Thymus (tissue), 11 donors: Measurements from ENCODE around the gene ARL8A. TPM values are rescaled to one million over a fixed set of nuclear protein-coding genes. Genes with fewer than 3 reads are reported as not detected.
"Not testable (repeated sequence)": the region's sequence is repeated elsewhere in the genome, so short reads cannot be mapped to it uniquely, and the experiment has no call there.

Experiments
- DNase-seq, 9 donors: peaks; one replicate each; pipeline ENCODE4 v3.0.0-alpha.2; 2013; ENCODE audit warnings: low spot score in 9 of 9, low read depth in 6 of 9, missing footprints in 1 of 9
- H3K27ac ChIP-seq, 2 donors: one replicate each; pipeline ENCODE4 v1.5.1; 2013; ENCODE audit warnings: control low read depth in 1 of 2, low read depth in 1 of 2, low read length in 1 of 2, mild to moderate bottlenecking in 1 of 2, moderate library complexity in 1 of 2
- H3K27me3 ChIP-seq, 2 donors: one replicate each; pipeline ENCODE4 v1.5.1; 2013; ENCODE audit warnings: low read length in 1 of 2; ENCODE audit not compliant: control insufficient read depth in 2 of 2, insufficient read depth in 1 of 2
- H3K36me3 ChIP-seq, 2 donors: one replicate each; pipeline ENCODE4 v1.5.1; 2013; ENCODE audit warnings: low read length in 1 of 2, mild to moderate bottlenecking in 1 of 2, moderate library complexity in 1 of 2; ENCODE audit not compliant: control insufficient read depth in 2 of 2, insufficient read depth in 2 of 2
- H3K4me1 ChIP-seq, 2 donors: one replicate each; pipeline ENCODE4 v1.5.1; 2013; ENCODE audit warnings: low read length in 2 of 2; ENCODE audit not compliant: control insufficient read depth in 2 of 2, insufficient read depth in 2 of 2
- H3K4me3 ChIP-seq, 2 donors: one replicate each; pipeline ENCODE4 v1.5.1; 2013; ENCODE audit warnings: low read length in 2 of 2, control low read depth in 1 of 2, mild to moderate bottlenecking in 1 of 2
- H3K9me3 ChIP-seq, 2 donors: one replicate each; pipeline ENCODE4 v1.5.1; 2013; ENCODE audit warnings: low read length in 1 of 2, mild to moderate bottlenecking in 1 of 2; ENCODE audit not compliant: control insufficient read depth in 2 of 2, insufficient read depth in 1 of 2
- WGBS: extraction: QIAGEN DNeasy Blood & Tissue Kit; methylation state at CpG from one replicate; pipeline ENCODE4 v1.1.7; 2013; 5-methylcytosine and 5-hydroxymethylcytosine counted together
- polyA plus RNA-seq: library from polyadenylated mRNA; stranded (reverse); fragments of 200-250 nt; gene quantifications from one replicate; pipeline ENCODE4 v1.2.3, GENCODE V29; 2013
- total RNA-seq: library from RNA; stranded (reverse); fragments of 120-200 nt; gene quantifications from one replicate; pipeline ENCODE4 v1.2.4, GENCODE V29; 2013
- donor health status: healthy.

ARL8A gene
- total and polyA plus RNA-seq, 2 donors, result 16.7 to 29.5 TPM

DNA sequence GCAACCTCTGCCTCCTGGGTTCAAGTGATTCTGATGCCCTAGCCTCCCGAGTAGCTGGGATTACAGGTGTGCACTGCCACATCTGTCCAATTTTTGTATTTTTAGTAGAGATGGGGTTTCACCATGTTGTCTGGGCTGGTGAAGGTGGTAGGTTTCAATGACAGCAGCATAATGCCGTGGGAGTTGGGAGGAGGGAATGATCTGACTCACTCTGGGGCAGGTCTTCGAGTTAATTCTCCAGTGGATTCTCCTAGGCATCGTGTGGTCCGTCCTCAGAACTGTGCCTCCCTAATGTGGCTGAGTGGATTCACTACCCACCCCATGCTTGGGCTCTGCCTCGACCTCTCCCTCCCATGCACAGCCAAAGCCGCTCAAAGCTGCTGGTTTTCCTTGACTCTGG is 23.5 kb downstream of the ARL8A start:
- 90% methylated on average over 7 of the region's 7 CpGs for WGBS
- Histone ChIP-seq H3K4me1 (no peaks in the 10 kb centered on the region), H3K36me3 (no peaks in the 10 kb centered on the region), H3K9me3 (no peaks in the 10 kb centered on the region), H3K27ac (no peak overlapping the region), H3K27me3 (peaks cover 0 to 8% of the 10 kb centered on the region in 2 donors), H3K4me3 (no peak overlapping the region)
- no peak for DNase-seq

DNA sequence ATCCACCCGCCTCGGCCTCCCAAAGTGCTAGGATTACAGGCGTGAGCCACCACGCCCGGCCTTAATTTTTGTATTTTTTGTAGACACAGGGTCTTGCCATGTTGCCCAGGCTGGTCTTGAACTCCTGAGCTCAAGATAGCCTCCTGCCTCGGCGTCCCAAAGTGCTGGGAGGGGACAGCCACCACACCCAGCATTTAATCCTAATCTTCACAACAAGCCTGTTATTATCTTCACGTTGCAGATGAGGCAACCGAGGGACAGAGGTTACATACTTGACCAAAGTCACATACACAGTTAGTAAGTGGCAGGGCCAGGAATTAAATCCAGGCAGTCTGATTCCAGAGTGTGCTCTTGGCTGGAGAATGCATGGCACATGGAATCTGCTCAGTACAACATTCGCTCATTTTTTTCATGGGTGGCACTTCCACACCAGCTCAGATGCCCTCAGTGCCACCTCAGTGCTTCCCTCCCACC is 26.6 kb downstream of the ARL8A start:
- WGBS, result 92% methylated on average over 10 of the region's 10 CpGs
- Histone ChIP-seq H3K36me3 (no peaks in the 10 kb centered on the region), H3K27ac (no peak overlapping the region)

DNA sequence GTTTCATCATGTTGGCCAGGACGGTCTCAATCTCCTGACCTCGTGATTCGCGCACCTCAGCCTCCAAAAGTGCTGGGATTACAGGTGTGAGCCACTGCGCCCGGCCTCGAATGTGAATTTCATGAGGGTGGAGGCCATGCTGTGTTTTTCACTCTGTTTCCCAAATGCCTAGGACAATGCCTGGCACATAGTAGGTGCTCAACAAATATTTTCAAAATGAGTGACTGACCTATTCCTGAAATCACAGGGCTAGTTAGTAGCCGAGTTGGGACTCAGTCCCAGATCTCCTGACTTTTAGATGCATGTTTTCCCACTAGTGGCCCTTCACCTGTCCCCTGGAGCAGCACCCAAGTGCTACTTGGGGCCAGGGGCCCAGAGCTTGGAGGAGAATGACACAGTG is 28.2 kb downstream of the ARL8A start:
- DNase-seq, result no peak
- 98% methylated on average over 8 of the region's 8 CpGs for WGBS
- H3K27ac ChIP-seq, result no peak overlapping the region
- H3K27me3 ChIP-seq, result peaks cover 0 to 6% of the 10 kb centered on the region in 2 donors
- H3K36me3 ChIP-seq, result no peaks in the 10 kb centered on the region
- H3K4me1 ChIP-seq, result peaks cover 0 to 3% of the 10 kb centered on the region in 2 donors
- no peak overlapping the region for H3K4me3 ChIP-seq
- H3K9me3 ChIP-seq, result no peaks in the 10 kb centered on the region

More for the DNA sequence above, 26.6 kb downstream of the ARL8A start:
- Histone ChIP-seq H3K27me3 (peaks cover 0 to 7% of the 10 kb centered on the region in 2 donors), H3K4me1 (peaks cover 0 to 3% of the 10 kb centered on the region in 2 donors), H3K4me3 (no peak overlapping the region), H3K9me3 (no peaks in the 10 kb centered on the region)
- DNase-seq, result no peak

DNA sequence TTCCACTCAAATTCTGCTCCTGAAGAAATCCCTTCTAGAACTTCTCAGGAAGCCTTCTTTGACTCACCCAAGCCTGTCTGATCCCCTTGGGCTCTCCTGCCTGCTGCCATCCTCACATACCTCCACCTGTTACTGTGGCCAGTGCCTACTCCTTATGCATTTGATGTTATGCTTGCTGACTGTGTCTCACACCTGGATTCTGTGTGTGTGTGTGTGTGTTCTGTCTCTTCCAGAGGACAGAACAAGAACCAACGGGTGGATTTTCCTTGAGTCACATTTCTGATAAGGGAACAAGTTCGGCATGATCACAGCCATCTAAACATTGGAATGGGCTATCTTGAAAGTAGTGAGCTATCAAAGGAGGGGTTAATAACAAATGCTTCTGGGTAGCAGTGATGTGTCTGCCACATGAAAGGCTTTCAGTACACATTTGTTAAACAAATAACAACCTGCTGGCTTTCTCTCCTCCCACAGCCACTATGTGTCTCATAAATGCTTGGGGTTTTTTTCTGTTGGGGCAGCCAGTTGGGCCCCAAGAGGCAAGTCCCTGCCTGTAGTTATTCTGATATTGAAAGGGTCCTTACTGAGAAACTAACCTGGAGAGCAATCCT is 30.7 kb downstream of the ARL8A start:
- Histone ChIP-seq H3K4me3 (no peak overlapping the region), H3K36me3 (no peaks in the 10 kb centered on the region), H3K27ac (no peak overlapping the region), H3K27me3 (peaks cover 0 to 2% of the 10 kb centered on the region in 2 donors), H3K4me1 (peaks cover 0 to 3% of the 10 kb centered on the region in 2 donors), H3K9me3 (no peaks in the 10 kb centered on the region)
- DNase-seq, result no peak
- 86% methylated on average over 2 of the region's 2 CpGs for WGBS

DNA sequence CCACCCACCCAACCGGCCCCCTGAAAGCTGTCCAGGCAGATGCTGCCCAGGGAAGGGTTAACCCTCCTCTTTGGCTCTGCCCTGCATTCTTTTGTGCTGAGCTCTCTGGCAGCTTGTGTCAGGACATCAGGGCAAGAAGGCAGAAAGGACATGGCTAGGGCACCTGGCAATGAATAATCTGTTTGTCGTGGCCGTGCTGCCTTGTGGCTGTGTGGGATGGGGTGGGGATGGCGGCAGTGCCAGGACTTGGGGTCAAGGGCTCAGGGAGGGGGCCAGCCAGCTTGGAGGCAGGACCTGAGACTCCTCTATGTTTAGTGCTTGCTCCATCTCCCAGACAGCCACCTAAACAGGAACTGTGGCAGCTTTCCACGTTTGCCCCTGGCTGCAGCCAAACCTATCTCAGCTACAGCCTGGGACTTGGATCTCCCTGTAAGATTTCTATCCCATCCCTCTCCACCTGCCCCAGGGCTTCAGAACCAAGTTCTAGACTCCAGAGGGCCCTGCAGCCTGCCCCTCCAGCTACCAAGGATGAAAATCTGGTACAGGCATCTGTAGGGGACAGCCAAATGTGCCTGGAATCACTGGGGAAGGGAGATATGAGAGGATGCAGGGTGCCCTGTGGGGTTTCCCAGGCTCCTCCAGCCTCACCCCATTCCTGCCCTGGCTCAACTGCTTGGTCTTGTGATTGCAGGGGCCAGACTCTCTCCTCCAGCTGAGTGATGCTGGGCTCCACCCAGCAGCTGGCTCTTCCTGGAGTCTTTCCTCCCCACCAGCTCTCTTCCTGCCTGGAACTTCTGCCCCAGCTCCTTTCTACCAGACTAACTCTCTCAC is 31.5 kb downstream of the ARL8A start:
- WGBS, result 69% methylated on average over 5 of the region's 5 CpGs
- Histone ChIP-seq H3K36me3 (no peaks in the 10 kb centered on the region), H3K9me3 (no peaks in the 10 kb centered on the region), H3K4me1 (peaks cover 0 to 3% of the 10 kb centered on the region in 2 donors), H3K4me3 (no peak overlapping the region), H3K27me3 (peaks cover 0 to 2% of the 10 kb centered on the region in 2 donors), H3K27ac (no peak overlapping the region)
- no peak for DNase-seq

DNA sequence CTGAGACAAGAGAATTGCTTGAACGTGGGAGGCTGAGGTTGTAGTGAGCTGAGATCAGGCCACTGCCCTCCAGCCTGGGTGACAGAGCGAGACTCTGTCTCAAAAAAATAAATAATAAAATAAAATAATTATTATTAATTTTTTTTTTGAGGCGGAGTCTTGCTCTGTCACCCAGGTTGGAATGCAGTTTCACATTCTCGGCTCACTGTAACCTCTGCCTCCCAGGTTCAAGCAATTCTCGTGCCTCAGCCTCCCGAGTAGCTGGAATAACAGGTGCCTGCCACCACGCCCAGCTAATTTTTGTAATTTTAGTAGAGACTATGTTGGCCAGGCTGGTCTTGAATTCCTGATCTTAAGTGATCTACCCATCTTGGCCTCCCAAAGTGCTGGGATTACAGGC is 32.9 kb downstream of the ARL8A start:
- WGBS, result 95% methylated on average over 7 of the region's 7 CpGs
- H3K9me3 ChIP-seq, DNase-seq, H3K36me3 ChIP-seq, H3K4me3 ChIP-seq, H3K4me1 ChIP-seq, H3K27me3 ChIP-seq, H3K27ac ChIP-seq: not testable (repeated sequence)

DNA sequence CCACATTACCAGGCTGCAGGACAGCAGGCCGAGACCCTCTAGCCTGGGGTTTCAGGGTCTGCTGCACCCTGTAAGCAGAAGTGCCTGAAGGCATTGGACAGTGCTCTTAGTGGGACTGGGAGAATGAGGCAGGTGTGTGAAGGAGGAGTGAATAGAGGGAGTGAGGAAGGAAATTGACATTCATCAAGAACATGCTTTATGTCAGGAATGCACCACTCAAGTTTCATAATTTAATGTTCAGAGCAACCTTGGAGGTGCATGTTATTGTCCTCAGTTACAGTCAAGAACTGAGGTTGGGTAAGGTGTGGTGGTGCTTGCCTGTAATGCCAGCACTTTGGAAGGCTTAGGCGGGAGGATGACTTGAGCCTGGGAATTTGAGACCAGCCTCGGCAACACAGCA is 33.6 kb downstream of the ARL8A start:
- 94% methylated on average over 3 of the region's 3 CpGs for WGBS

DNA sequence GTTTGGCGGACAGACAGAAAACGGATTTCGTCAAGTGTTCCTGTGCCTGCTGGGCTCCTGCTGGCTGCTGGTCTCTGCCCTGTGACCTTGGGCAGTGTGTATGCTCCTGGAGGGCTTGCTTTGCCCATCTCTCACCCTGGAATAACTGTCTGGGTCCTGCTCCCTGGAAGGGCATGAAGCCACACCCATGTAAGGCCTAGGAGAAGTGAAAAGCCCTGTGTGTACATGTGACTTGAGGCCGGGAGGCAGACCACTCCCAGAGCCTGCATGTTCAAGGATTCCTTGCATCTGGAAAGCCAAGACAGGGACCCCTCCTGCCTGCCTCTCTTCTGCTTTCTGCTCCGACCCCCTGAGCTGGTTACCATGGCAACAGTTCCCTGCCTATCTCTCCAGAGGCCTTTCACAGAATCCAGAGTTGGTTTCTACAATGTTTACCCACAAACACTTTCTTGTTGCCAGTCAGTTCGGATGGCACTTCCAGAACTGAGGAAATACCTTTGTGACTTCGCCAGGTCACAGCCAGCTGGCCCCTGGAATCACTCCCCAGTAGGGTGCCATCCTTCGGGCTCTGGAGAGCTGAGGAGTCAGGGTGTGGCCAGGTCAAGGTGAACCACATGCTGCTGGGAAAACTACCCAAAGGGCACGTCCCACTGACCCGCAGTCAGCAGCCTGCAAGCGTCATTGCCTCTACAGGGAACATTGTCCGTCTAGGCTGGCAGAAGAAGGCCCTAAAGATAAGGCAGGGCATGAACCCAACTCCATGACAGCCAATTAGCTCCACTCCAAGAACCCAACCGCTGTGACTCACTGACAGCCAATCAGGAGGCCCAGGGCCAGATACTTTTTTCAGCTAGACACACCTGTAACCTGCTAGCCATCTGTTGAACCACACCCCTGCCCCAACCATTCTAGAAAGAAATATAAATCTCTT is 36.5 kb downstream of the ARL8A start:
- Histone ChIP-seq H3K9me3 (no peaks in the 10 kb centered on the region), H3K4me3 (no peak overlapping the region), H3K27me3 (no peaks in the 10 kb centered on the region), H3K27ac (no peak overlapping the region), H3K36me3 (no peaks in the 10 kb centered on the region), H3K4me1 (no peaks in the 10 kb centered on the region)
- 91% methylated on average over 13 of the region's 13 CpGs for WGBS
- no peak for DNase-seq

More for the DNA sequence above, 33.6 kb downstream of the ARL8A start:
- Histone ChIP-seq H3K9me3 (no peaks in the 10 kb centered on the region), H3K4me3 (no peak overlapping the region), H3K4me1 (peaks cover 0 to 3% of the 10 kb centered on the region in 2 donors), H3K36me3 (no peaks in the 10 kb centered on the region), H3K27ac (no peak overlapping the region), H3K27me3 (peaks cover 0 to 2% of the 10 kb centered on the region in 2 donors)
- no peak for DNase-seq
